Measurements from ENCODE around the gene F5. TPM values are rescaled to one million over a fixed set of nuclear protein-coding genes. Genes with fewer than 3 reads are reported as not detected.

F5 gene
- total RNA-seq, 1 donor from 2014 or later = 38.6 TPM

DNA sequence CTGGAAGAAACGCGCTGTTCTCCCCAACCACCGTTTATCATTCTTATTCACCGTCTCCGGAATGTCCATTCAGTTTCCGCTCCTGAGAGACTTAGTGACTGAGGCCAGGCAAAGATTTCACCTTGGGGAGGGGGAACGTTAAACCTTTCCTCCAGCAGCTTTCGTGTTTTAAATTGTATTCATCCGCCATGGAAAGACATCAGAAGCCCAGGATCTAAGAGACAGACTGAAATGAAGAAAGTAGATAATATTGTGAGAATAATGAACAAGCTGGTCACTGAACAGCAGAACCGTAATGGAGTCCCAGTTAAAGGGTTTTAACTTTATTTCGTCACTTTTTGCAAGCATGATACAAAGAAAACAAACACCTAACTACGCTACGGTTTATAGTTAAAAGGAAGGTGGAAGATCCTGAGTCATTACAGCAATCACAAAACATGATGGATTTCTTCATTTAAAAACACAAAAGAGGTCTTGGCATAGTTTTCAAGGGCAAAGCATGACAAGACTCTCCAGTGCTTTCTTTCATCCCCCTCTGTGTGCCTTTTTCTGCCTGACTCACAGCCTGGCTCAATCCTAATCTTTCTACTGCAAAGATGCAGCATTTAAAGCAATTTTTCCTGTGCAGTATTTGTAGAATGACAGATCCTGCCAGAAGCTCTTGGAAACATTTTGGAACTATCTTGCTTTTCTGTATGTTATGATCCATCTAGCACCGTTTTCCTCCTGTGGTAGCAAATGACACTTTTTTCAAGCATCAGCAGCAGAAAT, 99.8 kb downstream of the F5 start:
- no peaks in the 10 kb centered on the region for H3K9me3 Mint-ChIP-seq
- H3K36me3 Mint-ChIP-seq = no peaks in the 10 kb centered on the region
- no peak for DNase-seq (ENCODE audit: low spot score in 2 of 2, unreplicated experiment in 2 of 2)
- H3K4me3 Mint-ChIP-seq = peak overlapping the region; percentile 79
- TF ChIP-seq CTCF (IDR thresholded peaks at IDR 0.05; ENCODE audit: unreplicated experiment) = no peak
- no peaks in the 10 kb centered on the region for H3K27me3 Mint-ChIP-seq (ENCODE audit: low read depth)
- peak overlapping the region; percentile 98 for H3K27ac Mint-ChIP-seq
- peaks cover 55% of the 10 kb centered on the region for H3K4me1 Mint-ChIP-seq

GRCh38 chr1:169485431-169486280, 100.6 kb downstream of the F5 start, which contains the start of gene SLC19A2:
Gene SLC19A2 (minus strand): TSS chr1:169485944. CDS start chr1:169485766, 178 bp downstream.
- peak within 1 kb of the TSS; percentile 98 for H3K27ac Mint-ChIP-seq
- no peaks in the 10 kb centered on the region for H3K9me3 Mint-ChIP-seq
- no peaks in the 10 kb centered on the region for H3K27me3 Mint-ChIP-seq (ENCODE audit: low read depth)
- peak within 1 kb of the TSS; percentile 79 for H3K4me3 Mint-ChIP-seq
- peak; percentile 97 to 99 for DNase-seq (ENCODE audit: low spot score in 2 of 2, unreplicated experiment in 2 of 2)
- no peaks in the 10 kb centered on the region for H3K36me3 Mint-ChIP-seq
- H3K4me1 Mint-ChIP-seq = peaks cover 63% of the 10 kb centered on the region
- no peak for TF ChIP-seq CTCF (IDR thresholded peaks at IDR 0.05; ENCODE audit: unreplicated experiment)

DNA sequence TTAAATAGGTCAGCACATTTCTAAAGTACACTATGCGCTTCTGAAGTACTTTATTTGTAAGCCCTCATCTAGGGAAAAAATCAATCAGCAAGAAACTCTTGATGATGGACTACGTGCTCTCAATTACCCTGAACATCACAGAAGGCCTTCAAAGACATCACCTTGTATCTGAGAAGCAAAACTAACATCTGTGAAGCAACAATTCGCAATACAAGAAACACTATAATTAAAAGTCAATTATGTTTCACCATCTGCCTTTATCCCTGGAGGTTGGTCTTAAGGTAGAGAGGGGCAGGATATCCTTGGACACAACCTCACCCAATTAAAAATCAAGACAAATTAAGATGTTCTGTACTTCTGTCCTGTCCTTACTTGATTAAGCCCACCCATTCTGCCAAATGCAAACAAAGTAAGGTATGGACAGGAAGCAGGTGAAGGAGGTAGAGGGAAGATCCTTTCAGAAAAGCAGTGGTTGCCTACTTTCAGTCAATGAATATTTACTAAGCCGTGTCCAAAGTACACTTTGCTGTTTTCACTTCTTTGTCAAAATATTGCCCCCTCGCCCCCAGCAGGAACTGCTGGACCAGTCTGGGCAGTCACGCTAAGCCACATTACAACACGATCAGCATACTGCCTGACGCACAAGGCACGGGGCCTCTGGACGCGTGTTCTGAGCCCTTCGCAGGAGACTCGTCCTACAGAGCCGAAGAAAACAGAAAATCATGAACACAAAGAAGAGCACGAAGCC, 101.4 kb downstream of the F5 start:
- H3K4me3 Mint-ChIP-seq = peak overlapping the region; percentile 79
- H3K4me1 Mint-ChIP-seq = peaks cover 68% of the 10 kb centered on the region
- H3K27ac Mint-ChIP-seq = peak overlapping the region; percentile 98
- TF ChIP-seq CTCF (IDR thresholded peaks at IDR 0.05; ENCODE audit: unreplicated experiment) = no peak
- no peak for DNase-seq (ENCODE audit: low spot score in 2 of 2, unreplicated experiment in 2 of 2)
- H3K36me3 Mint-ChIP-seq = no peaks in the 10 kb centered on the region
- H3K27me3 Mint-ChIP-seq (ENCODE audit: low read depth) = no peaks in the 10 kb centered on the region
- no peaks in the 10 kb centered on the region for H3K9me3 Mint-ChIP-seq

DNA sequence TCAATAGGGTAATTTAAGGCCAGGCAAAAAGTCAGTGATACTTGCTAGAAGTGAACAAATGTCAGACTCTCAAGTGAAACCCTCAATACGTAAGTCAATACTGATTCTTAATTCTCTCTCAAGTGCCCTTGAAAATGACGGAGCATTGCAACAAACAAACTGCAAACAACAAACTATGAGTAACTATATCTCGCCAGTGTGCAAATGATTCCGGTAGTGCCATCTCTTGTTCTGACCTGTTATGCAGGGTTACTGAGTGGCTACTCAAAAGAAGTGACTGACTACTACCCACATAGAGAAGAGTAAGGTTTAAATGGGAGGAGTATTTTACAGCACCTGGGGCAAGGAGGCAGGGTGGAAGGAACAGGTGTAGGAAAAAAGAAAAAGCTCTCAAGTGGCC, 102.2 kb downstream of the F5 start:
- peaks cover 71% of the 10 kb centered on the region for H3K4me1 Mint-ChIP-seq
- H3K27ac Mint-ChIP-seq = peak overlapping the region; percentile 98
- no peaks in the 10 kb centered on the region for H3K27me3 Mint-ChIP-seq (ENCODE audit: low read depth)
- no peaks in the 10 kb centered on the region for H3K9me3 Mint-ChIP-seq
- no peaks in the 10 kb centered on the region for H3K36me3 Mint-ChIP-seq
- TF ChIP-seq CTCF (IDR thresholded peaks at IDR 0.05; ENCODE audit: unreplicated experiment) = no peak
- DNase-seq (ENCODE audit: low spot score in 2 of 2, unreplicated experiment in 2 of 2) = no peak
- peak overlapping the region; percentile 79 for H3K4me3 Mint-ChIP-seq

DNA sequence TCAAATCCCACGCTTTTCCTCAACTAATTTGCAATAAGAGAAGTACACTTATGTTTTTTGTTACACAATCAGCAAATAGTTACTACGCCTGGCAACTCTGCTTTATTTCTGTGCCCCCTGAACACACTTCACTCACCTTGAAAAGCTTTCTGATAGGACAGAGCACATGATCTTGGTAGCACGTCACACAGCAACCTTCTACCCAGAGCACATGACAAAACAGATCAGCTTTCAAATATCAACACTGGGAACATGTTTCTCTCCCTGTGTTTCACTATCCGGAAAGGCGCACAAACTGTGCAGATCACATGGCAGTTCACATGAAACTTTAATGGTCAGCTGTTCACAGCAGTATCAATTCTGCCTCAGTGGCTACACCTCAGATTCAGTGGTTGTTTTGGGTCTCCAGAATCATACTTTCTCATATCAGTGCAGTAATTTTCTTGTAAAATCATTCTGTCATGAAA, 102.7 kb downstream of the F5 start:
- TF ChIP-seq CTCF (IDR thresholded peaks at IDR 0.05; ENCODE audit: unreplicated experiment) = no peak
- Mint-ChIP-seq H3K4me1 (peaks cover 77% of the 10 kb centered on the region), H3K4me3 (peak overlapping the region; percentile 79), H3K27me3 (ENCODE audit: low read depth) (no peaks in the 10 kb centered on the region), H3K9me3 (no peaks in the 10 kb centered on the region), H3K36me3 (no peaks in the 10 kb centered on the region), H3K27ac (peak overlapping the region; percentile 98)
- no peak for DNase-seq (ENCODE audit: low spot score in 2 of 2, unreplicated experiment in 2 of 2)

All from mesothelial cell of epicardium (in vitro differentiated cells).